AG09319 (cell line): ENCODE measurements around the gene PDZD2.
"Not testable (repeated sequence)": the region's sequence is repeated elsewhere in the genome, so short reads cannot be mapped to it uniquely, and the experiment has no call there.

Experiments used
- DNase-seq: peaks from one replicate; pipeline ENCODE4 v3.0.0-alpha.2; 2010; ENCODE audit warnings: low read depth; ENCODE audit errors: extremely low read depth
- CTCF ChIP-seq: IDR thresholded peaks from 2 replicates; pipeline ENCODE4 v1.5.1; 2011; ENCODE audit warnings: low read depth, mild to moderate bottlenecking, inconsistent platforms, low read length, moderate library complexity

Gene PDZD2

GRCh38 chr5:31720004-31720403, 81.1 kb downstream of the PDZD2 start:
- DNase-seq: no peak
- no peak for TF ChIP-seq CTCF

DNA sequence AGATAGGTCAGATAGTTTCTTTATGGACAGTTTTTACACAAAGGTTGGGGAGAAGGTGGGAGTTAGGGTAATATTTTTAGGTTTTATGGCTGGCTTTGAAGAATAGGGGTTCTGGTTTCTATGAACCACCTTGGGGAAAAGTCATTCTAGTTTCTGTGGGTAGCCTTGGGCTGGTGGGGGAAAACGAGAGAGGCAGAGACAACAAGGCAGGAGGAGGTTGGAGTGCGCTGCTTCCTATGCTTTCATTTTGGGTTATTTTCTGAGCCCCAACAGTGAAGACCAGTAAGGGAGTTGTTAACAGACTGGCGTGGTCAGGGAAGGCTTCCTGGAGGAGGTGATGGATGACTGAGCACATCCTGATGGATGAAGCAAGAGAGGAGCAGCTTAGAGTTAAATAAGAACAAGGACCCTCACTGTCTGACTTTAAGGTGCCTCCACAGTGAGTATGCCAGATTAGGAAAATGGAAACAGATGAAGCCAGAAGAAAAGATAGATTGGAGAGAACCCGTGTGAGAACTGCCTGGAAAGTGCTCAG, 81.9 kb downstream of the PDZD2 start:
- TF ChIP-seq CTCF: no peak
- DNase-seq: no peak

DNA sequence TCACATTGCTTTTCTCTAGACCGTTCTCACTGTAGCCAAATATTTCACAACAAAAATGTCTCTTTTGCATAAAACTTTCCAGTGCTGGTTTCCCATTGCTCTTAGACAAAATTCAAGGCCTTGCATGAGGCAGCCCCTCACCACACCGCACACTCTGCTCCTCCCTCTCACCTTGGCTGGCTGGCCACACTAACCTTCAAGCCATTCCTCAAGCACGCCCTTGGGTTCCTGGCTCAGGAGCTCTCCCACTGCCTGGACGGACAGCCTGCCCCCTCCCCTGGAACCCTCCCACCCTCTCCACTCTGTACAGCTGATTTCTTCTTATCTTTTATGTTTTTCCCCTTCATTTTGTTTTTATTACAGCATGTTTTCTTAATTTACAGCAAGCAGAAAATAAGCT, 83.2 kb downstream of the PDZD2 start:
- no peak for TF ChIP-seq CTCF
- no peak for DNase-seq

- no peak for TF ChIP-seq CTCF
Measured at GRCh38 chr5:31725996-31726395, 87.1 kb downstream of the PDZD2 start.

GRCh38 chr5:31726952-31727351, 88.0 kb downstream of the PDZD2 start:
- TF ChIP-seq CTCF: no peak

More at GRCh38 chr5:31725996-31726395, 87.1 kb downstream of the PDZD2 start:
- no peak for DNase-seq

GRCh38 chr5:31728039-31728438, 89.1 kb downstream of the PDZD2 start:
- no peak for TF ChIP-seq CTCF
- no peak for DNase-seq

More at GRCh38 chr5:31726952-31727351, 88.0 kb downstream of the PDZD2 start:
- no peak for DNase-seq

- not testable (repeated sequence) for DNase-seq
Measured at GRCh38 chr5:31728806-31729205, 89.9 kb downstream of the PDZD2 start.

- TF ChIP-seq CTCF: no peak
- no peak for DNase-seq
Measured at GRCh38 chr5:31730139-31730538, 91.2 kb downstream of the PDZD2 start.
